GM18517 (cell line): ENCODE data around the gene TTC4.
A peak's percentile ranks its signal among the peaks of the same experiment; 100 is the strongest.
"Not testable (repeated sequence)": the region's sequence is repeated elsewhere in the genome, so short reads cannot be mapped to it uniquely, and the experiment has no call there.

Experiments used
- ATAC-seq: cut with Tn5 transposase; IDR thresholded peaks from one replicate; pipeline ENCODE4 v1.9.1; 2021; ENCODE audit warnings: mild to moderate bottlenecking, moderate library complexity; ENCODE audit not compliant: unreplicated experiment

The TTC4 gene

DNA sequence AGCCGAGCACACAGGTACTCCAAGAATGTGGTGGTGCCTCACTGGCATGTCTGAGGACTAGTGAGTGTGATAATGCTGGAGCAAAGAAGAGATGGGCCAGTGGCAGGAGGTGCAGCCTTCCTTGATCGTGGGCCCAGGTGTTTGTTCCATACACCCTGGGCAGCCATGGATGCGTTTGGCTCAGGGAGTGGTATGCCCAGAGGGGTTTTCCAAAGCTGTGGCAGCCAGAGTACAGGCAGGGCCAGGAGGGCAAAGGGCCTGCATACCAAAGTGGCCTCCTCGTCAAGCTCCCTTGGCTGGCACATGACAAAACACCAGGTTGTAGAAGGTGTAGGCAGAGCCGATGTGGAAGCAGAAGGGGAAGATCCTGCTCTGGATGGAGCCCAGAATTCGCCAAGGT, 29.6 kb downstream of the TTC4 start:
- ATAC-seq = no peak

GRCh38 chr1:54745864-54746263, 30.2 kb downstream of the TTC4 start:
- no peak for ATAC-seq

DNA sequence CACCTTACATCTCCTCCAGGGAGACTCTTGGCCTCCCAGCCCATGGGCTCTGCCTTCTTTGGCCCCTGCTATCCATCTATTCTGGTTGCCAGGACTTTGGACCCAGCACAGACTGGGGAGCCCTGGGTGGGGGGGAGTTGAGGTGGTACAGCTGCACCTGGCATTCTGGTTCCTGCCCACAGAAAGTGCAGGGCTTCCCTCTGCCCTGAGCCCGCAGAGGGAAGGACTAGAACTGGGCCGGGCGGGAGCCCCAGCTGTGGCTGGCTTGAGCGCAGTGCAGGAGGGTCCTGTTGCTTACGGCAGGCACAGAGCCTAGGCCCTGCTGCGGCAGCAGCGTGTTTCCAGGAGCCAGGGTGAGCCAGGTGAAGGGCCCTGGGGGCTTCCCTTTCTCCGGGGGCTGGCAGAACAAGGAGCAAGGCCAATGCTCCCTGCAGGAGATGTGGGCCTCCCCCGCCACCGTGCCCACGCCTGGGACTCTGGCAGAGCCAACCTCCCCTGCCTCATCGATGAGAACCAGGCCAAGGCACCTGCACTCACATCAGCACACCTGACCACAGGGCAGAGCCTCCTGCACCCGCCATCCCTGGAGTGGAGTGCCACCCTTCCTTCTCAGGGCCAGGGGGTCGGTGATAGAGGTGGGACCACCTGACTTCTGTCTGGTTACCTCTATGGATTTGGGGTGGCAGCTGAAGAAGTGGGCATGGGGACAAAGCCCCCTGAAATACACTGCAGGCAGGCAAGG, 32.6 kb downstream of the TTC4 start:
- ATAC-seq = no peak

GRCh38 chr1:54750596-54750995, 34.9 kb downstream of the TTC4 start:
- ATAC-seq = no peak

DNA sequence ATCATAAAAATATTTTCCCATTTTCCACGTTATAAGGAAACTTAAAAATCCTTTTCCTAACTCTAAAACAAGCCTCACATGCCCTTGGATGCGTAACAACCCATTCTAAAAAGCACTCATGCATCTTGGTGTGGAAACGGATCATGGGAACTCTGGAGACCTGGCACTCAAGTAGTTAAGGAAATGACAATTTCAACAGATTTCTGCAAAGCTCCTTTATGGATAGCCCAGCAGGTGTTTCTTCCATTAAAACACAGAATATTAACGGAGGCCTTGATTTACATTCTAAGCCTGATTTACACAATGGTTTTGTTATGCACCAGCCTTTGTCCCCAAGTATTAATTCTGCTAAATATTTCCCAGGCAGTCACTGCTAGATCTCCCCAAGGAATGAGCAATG, 35.8 kb downstream of the TTC4 start:
- ATAC-seq = no peak

DNA sequence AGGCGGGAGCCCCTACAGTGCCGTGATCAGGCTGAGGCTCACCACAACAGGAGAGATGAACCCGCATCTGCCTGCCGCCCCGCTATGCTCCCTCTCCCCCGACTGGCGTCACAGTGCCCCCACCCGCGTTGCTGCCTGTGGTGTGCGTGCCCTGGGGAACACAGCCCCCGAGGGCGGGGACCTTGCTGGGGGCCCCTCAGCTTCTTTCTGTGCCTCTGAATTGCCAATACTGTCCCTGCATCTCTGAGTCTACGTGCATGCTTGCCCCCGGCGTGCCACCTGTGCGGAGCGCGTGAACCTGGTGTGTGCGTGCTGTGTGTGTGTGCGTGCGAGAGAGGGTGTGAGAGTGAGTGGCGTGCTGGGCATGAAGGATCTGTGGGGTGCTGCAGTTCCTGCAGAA, 38.4 kb downstream of the TTC4 start:
- ATAC-seq = no peak

GRCh38 chr1:54754486-54755285, 39.0 kb downstream of the TTC4 start:
- no peak for ATAC-seq

DNA sequence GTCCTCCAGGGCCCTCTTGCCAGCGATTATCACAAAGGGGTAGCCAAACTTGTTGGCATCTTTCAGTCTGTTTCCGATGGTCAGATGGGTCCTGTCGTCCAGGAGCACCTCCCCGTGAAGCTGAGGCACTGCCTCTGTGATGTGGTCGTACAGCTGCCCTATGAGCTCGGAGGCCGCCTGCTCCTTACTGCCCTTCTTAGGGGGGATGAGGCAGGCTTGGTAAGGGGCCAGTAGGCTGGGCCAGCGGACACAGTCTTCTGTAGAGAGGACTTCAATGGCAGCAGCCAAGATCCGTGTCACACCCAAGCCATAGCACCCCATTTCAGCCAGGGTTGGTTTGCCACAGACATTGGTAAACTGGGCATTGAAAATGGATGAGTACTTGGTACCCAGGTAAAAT, 42.2 kb downstream of the TTC4 start:
- ATAC-seq = no peak

DNA sequence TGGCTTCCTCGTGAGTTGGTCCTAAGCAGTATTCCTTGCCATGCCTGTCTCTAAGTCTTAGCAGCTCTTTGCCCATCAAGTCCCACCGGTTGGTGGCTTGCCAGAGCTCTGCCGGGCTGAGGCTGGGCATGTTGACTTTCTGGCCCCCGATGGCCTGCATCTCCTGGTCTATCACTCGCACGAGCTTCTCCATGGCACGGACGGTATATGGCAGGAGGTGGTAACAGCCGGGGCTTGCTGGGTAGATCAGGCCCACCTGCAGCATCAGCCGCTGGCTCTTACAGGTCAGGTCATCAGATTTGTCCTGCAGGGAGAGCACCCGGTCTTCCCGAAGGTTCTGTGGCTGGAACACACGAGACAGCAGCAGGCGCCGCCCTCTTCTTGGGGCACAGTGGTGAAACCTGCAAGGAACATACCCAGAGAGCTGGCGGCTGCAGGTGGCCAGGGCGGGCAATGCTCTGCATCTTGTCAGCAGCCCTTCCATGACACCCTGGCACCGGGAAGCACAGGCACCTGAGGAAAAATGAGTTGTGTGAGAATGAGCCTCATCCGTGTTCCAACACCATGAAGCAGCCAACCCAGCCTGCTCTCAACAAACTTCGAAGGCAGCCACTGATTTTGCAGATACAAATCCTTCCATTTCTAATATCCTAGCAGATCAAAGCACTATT, 43.2 kb downstream of the TTC4 start:
- no peak for ATAC-seq

DNA sequence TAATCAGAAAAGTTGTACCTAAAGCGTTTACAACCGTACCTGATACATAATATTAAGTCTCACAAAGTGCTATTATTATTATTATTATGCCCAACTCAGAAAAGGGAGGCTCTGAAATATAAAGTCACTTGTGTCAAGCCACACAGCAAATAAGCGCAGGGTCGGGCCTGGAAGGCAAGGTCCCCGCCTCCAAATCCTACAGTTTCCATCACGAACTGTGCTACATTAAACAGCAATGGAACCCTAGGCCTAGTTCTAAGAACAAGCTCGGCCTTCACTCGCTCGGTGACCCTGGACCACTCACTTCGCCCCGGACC, 48.1 kb downstream of the TTC4 start:
- no peak for ATAC-seq

GRCh38 chr1:54764133-54764921, 48.7 kb downstream of the TTC4 start, which contains the start of gene PARS2:
PARS2 (minus strand) TSS chr1:54764523; CDS start chr1:54759161, 5,362 bp downstream.
- peak; percentile 96 for ATAC-seq

GRCh38 chr1:54764922-54765561, 49.4 kb downstream of the TTC4 start:
- ATAC-seq = peak; percentile 33

DNA sequence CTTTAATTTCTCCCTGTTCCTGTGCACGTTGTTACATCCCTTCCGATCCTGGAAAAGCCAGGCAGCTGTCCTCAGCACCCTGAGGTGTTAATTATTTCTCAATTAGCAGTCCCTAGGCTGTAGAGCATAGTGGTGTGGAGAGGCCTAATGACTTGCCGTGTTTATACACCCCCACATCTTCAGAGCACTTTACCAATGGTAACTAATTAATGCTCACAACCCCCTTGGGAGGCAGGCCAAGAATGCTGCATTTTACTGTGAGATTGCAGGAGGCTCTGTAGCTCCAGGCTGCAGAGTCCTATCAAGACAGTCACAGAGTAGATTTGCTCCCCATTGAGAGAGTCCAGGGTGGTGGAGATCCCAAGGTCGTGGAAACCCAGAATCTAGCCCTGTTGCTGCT, 51.1 kb downstream of the TTC4 start:
- no peak for ATAC-seq

DNA sequence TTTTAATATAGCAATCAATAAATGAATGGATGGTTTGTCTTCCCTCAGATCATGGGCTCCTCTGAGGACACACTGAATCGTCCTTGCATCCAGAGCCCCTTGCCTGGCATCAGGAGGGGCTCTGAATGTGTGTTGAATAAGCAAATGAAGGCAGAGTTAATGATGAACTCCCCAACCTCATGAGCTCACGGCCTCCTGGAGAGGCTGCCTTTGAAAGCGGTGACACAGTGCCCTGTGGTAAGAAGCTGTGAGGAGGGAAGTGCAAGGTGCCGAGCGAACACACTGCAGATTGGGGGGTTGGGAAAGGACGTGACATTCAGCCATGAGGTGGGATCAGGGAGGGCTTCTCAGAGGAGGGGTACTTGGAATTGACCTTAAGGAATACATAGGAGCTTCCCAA, 51.9 kb downstream of the TTC4 start:
- no peak for ATAC-seq

GRCh38 chr1:54768093-54768492, 52.4 kb downstream of the TTC4 start:
- no peak for ATAC-seq

- no peak for ATAC-seq
Measured at GRCh38 chr1:54772951-54773350, 57.3 kb downstream of the TTC4 start.

- no peak for ATAC-seq
Measured at GRCh38 chr1:54774820-54775498, 59.3 kb downstream of the TTC4 start.

DNA sequence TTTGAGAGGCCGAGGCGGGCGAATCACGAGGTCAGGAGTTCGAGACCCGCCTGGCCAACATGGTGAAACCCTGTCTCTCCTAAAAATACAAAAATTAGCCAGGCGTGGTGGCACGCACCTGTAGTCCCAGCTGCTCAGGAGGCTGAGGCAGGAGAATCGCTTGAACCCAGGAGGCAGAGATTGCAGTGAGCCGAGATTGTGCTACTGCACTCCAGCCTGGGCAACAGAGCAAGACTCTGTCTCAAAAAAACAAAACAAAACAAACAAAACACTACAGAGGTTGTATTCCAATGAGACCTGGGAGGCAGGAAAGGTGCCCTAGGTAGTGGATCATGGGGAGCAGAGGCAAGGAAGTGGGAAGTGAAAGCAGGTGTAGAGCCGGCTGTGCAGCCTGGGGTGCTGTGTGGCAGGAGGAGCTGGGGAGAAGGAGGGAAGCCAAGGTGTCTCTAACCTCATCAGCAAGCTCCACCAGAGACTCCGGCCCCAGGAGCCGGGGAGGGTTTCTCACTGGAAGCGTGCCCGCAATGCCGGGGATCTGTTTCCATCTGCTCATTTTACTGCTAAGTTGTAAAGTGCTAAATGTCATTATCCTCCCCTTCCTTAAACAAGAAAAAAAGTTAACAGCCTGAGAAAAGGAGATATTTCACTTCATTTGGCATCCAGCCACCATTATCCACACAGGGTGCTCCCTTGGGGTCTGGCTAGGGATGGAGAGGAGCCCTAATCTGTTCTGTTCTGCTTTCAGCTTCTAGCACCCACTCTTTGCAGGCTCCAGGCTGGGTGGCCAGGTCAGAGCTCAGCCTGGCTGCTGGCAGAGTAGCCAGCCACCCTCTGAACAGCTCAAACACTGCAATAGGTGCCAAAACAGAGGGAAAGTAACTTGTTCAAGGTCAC, 60.4 kb downstream of the TTC4 start:
- not testable (repeated sequence) for ATAC-seq

GRCh38 chr1:54777011-54777410, 61.4 kb downstream of the TTC4 start:
- ATAC-seq = no peak
